Measurements from ENCODE around the gene GIMAP5. TPM values are rescaled to one million over a fixed set of nuclear protein-coding genes. Genes with fewer than 3 reads are reported as not detected.

The GIMAP5 gene
- total and polyA plus RNA-seq, 4 donors = 24.8 to 60.6 (median 37.6) TPM

DNA sequence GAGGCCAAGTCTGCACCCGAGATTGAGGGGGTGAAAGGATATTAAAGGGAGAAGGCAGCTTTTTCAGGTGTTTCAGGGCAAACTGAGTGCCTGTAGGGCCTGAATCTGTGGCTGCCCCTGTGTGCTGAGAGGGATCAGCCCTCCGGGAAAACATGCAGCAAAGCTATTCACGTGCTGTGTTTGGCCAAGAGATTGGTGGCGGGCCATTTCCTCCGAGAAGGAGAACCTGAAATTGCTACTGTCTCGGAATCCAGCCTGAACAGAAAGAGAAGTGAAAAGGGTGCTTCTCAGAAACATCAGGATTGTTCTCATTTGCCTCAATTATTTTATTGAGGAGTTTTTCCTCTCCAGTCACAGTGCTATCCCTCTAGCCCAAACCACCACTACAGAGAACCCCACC, 16.0 kb downstream of the GIMAP5 start:
- DNase-seq (no peak), ATAC-seq (ENCODE audit: insufficient read depth, low FRiP score) (no peak)
- Histone ChIP-seq H3K27ac (ENCODE audit: low read depth in 1 of 2, low read length in 1 of 2) (no peak overlapping the region), H3K27me3 (ENCODE audit: control insufficient read depth in 3 of 3, insufficient read depth in 3 of 3, low read length in 2 of 3) (no peaks in the 10 kb centered on the region), H3K4me1 (ENCODE audit: control insufficient read depth in 5 of 5, insufficient read depth in 5 of 5, low read length in 5 of 5) (peaks cover 0 to 7% (median 0%) of the 10 kb centered on the region in 5 donors), H3K36me3 (ENCODE audit: control insufficient read depth in 4 of 4, insufficient read depth in 4 of 4, low read length in 4 of 4) (no peaks in the 10 kb centered on the region), H3K9me3 (ENCODE audit: control insufficient read depth in 4 of 4, insufficient read depth in 3 of 4, low read length in 3 of 4) (no peaks in the 10 kb centered on the region), H3K4me3 (no peak overlapping the region), H3K9ac (ENCODE audit: insufficient read depth in 1 of 2, low read length in 2 of 2) (no peak overlapping the region)
- TF ChIP-seq, protein P1, sequence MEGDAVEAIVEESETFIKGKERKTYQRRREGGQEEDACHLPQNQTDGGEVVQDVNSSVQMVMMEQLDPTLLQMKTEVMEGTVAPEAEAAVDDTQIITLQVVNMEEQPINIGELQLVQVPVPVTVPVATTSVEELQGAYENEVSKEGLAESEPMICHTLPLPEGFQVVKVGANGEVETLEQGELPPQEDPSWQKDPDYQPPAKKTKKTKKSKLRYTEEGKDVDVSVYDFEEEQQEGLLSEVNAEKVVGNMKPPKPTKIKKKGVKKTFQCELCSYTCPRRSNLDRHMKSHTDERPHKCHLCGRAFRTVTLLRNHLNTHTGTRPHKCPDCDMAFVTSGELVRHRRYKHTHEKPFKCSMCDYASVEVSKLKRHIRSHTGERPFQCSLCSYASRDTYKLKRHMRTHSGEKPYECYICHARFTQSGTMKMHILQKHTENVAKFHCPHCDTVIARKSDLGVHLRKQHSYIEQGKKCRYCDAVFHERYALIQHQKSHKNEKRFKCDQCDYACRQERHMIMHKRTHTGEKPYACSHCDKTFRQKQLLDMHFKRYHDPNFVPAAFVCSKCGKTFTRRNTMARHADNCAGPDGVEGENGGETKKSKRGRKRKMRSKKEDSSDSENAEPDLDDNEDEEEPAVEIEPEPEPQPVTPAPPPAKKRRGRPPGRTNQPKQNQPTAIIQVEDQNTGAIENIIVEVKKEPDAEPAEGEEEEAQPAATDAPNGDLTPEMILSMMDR (IDR thresholded peaks at IDR 0.05; ENCODE audit: control extremely low read depth, extremely low read depth) = no peak
- 26 to 52% methylated on average over 6 of the region's 6 CpGs for WGBS, 2 donors

GRCh38 chr7:150753826-150754603, 16.8 kb downstream of the GIMAP5 start:
- Histone ChIP-seq H3K9ac (ENCODE audit: insufficient read depth in 1 of 2, low read length in 2 of 2) (no peak overlapping the region), H3K27ac (ENCODE audit: low read depth in 1 of 2, low read length in 1 of 2) (peak overlapping the region in 1 of 2 donors; percentile 77), H3K36me3 (ENCODE audit: control insufficient read depth in 4 of 4, insufficient read depth in 4 of 4, low read length in 4 of 4) (no peaks in the 10 kb centered on the region), H3K27me3 (ENCODE audit: control insufficient read depth in 3 of 3, insufficient read depth in 3 of 3, low read length in 2 of 3) (no peaks in the 10 kb centered on the region), H3K4me3 (no peak overlapping the region), H3K4me1 (ENCODE audit: control insufficient read depth in 5 of 5, insufficient read depth in 5 of 5, low read length in 5 of 5) (peaks cover 0 to 7% (median 0%) of the 10 kb centered on the region in 5 donors), H3K9me3 (ENCODE audit: control insufficient read depth in 4 of 4, insufficient read depth in 3 of 4, low read length in 3 of 4) (no peaks in the 10 kb centered on the region)
- 47 to 51% methylated on average over 3 of the region's 3 CpGs for WGBS, 2 donors
- DNase-seq (peak in 2 of 3 donors; percentile 36 to 53), ATAC-seq (ENCODE audit: insufficient read depth, low FRiP score) (peak; percentile 43)
- TF ChIP-seq, protein P1 (IDR thresholded peaks at IDR 0.05; ENCODE audit: control extremely low read depth, extremely low read depth) = no peak

DNA sequence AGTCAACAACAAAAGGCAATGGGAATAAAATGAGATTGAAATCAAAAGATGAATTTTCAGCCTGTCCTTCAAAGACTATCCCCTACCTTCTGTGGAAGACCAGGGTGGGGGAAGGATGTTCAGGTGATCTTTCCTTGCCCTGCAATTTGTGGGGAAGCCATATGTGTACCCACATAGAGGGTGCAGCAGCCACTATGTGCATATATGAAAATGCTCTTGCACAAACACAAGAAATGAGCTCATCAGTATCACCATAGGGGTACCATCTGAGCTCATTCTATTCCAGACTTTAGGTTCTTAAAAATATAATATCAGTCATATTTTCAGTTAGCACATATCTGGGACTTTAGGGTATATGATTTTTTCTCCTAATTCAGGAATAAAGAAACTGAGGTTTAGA, 17.7 kb downstream of the GIMAP5 start:
- TF ChIP-seq, protein P1 (IDR thresholded peaks at IDR 0.05; ENCODE audit: control extremely low read depth, extremely low read depth) = no peak
- DNase-seq (no peak), ATAC-seq (ENCODE audit: insufficient read depth, low FRiP score) (no peak)
- peaks cover 0 to 7% (median 0%) of the 10 kb centered on the region in 5 donors for H3K4me1 ChIP-seq (ENCODE audit: control insufficient read depth in 5 of 5, insufficient read depth in 5 of 5, low read length in 5 of 5)
- no peaks in the 10 kb centered on the region for H3K9me3 ChIP-seq (ENCODE audit: control insufficient read depth in 4 of 4, insufficient read depth in 3 of 4, low read length in 3 of 4)
- no peaks in the 10 kb centered on the region for H3K27me3 ChIP-seq (ENCODE audit: control insufficient read depth in 3 of 3, insufficient read depth in 3 of 3, low read length in 2 of 3)
- H3K4me3 ChIP-seq = no peak overlapping the region
- no peaks in the 10 kb centered on the region for H3K36me3 ChIP-seq (ENCODE audit: control insufficient read depth in 4 of 4, insufficient read depth in 4 of 4, low read length in 4 of 4)
- no peak overlapping the region for H3K9ac ChIP-seq (ENCODE audit: insufficient read depth in 1 of 2, low read length in 2 of 2)
- peak overlapping the region in 1 of 2 donors; percentile 28 for H3K27ac ChIP-seq (ENCODE audit: low read depth in 1 of 2, low read length in 1 of 2)
